C1 segment of cervical spinal cord (tissue), 14 donors: ENCODE measurements around the gene TRIP11.

Source experiments
- DNase-seq, 14 donors: peaks; one replicate each; lab custom pipeline; 2025; lab: John Stamatoyannopoulos, UW

The TRIP11 gene

GRCh38 chr14:91956616-91957015, 83.2 kb downstream of the TRIP11 start:
- DNase-seq = no peak

DNA sequence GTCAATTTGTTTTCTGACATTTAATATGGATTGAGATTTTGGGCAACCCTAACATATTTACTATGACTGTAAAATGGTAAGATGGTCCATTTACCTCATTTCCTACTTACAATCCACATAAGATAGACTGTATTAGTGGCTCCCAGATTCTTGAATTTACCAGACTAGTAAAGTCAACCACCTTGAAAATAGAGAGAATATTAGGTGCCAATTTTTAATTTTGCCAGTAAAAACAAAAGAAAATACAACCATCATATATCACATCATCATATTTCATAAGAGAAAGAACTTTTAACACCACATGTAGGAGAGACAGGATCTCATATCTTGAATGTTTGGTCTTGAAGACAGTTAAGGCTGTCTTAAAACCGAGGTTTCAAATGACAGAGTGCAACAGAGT, 84.7 kb downstream of the TRIP11 start:
- DNase-seq = no peak

- no peak for DNase-seq
Measured at GRCh38 chr14:91953170-91953985, 86.5 kb downstream of the TRIP11 start.

DNA sequence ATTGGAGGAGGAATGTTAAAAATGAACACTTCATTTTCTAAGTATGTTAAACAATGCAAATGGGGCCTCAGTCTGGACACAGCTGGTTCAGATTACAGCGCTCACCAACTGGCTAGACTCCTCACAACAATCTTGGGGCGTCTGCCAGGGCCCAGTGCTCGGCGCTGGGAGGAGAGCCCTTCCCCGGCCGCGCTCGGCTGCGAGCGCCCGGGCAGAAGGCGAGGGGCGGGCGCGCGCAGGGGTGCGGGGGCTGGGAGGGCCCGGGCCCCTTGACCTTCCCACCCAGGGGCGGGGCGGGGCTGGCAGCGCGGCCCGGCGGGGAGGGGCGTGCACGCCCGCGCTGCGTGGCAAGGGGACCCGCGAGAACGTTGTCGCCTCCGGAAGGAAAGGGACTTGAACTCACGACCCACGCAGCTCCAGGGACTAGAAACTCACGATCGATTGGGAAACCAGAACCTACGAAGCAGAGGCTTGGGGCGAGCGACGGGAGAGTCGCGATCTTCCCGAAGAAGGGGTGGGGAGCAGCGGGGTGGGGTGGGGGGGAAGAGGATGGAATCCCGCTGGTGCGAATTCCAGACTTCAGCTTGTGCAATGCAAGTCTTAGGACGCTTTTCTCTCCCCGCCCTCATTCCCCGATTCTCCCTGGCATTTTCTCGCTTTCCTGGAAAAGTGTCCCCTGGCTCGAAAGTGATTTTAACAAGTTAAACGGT, 92.2 kb downstream of the TRIP11 start, which contains the start of gene FBLN5:
Gene FBLN5, minus strand, starts transcription at position 220 of the 710 bp plus-strand sequence. CDS start 465 bp downstream, outside the sequence.
- peak in 1 of 14 donors; percentile 37 for DNase-seq

GRCh38 chr14:91946622-91947474, 93.0 kb downstream of the TRIP11 start:
- DNase-seq = no peak

- DNase-seq = no peak
Measured at GRCh38 chr14:91945751-91946621, 93.9 kb downstream of the TRIP11 start.

GRCh38 chr14:91942946-91943345, 96.9 kb downstream of the TRIP11 start:
- DNase-seq = no peak

DNA sequence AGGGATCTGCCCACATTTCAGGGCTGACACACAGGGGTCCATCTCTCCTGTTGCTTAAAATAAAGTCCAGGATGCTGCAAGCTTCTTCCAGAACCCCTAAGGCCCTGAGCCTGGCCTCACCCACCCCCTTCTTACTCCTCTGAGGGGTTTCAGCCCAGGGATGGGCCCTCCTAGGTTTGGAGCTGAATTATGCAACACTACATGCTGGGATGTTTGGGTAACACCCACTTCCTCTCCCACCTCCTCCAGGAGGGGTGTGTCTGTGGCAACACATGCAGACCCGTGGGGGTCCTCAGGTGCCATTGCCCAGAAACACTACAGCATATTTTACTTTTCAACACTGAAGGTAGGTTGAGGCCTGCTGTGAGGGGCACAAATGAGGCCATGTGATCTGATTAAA, 97.7 kb downstream of the TRIP11 start:
- DNase-seq = no peak

GRCh38 chr14:91940209-91940608, 99.7 kb downstream of the TRIP11 start:
- DNase-seq = no peak

DNA sequence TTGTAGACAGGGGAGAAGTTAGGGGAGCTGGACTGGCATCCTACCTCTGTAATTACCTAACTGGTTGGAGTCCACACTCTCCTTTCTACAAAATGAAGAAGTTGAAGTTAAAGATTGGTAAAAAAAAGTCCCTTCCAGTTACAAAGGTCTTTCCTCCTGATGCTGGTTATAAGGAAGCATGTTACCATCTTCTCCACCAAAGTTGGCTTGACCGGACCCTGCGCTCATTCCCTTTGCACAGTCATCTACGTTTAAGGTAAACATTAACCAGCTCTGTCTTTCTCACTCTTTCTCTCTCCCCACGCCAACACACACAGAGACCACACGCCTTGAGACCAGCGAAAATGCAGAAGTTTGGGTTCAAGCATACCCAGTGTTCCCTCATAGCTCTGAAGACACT, 104.3 kb downstream of the TRIP11 start:
- no peak for DNase-seq

DNA sequence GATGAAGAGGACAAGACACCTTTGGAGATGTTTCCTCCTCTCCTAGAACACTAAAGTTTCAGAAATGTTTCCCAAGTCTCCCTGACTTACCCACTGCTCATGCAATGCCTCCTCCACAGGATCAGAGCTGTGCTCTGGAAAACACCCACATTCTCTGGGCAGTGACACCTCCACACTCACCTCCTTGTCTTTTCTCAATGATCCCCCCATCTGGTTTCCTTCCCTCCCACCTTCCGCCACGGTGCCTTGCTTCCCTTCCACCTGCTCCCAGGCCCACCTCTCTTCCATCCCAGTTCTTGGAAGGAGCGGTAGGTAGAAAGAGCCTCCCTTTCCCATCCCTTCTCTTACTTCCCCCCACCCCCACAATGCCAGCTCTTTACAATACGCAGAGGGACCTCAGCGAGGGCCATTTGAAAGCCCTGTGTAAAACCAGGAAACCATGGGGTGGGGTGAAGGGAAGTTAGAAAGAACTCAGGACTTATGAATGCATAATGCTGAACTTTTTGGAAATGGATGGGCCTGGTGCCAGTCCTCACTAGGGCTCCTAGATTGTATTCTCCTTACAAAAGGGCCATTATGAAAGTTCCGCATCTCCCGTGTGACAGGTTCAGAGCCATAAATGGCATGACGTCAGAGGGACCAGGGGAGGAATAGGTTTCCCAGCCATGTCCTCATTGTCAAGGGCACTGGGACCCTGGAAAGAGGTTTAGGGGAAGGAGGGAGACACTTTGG, 105.1 kb downstream of the TRIP11 start:
- DNase-seq = no peak

DNA sequence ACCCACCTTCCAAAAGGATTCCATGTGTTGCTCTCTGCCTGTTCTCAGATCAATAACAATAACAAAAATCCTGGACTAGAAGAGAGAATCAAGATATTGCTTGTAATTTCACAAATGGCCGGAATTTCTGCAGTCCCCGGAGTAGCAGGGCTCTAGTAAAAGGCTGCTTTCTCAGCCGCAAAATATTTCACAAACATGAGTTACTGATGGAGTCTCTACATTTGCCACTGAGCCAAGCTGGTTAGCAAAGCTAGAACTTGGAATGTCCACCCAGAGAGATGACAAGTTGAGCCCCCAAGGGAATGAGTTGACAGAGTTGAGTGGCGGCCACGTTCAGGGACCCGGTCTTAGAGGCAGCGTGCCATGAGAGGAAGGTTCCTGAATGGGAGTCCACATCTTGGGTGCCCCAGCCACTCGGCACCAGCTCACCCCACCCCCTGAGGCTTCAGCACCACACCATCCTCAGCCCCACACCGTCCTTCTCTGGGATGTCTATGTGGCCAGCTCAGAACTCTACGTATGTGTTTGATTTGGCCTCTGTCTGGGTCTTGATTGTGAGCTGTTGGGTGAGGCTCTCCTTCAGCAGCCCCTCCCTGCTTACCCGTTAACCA, 108.3 kb downstream of the TRIP11 start:
- no peak for DNase-seq

- no peak for DNase-seq
Measured at GRCh38 chr14:91929700-91930099, 110.2 kb downstream of the TRIP11 start.

- no peak for DNase-seq
Measured at GRCh38 chr14:91927800-91928199, 112.1 kb downstream of the TRIP11 start.

GRCh38 chr14:91927191-91927590, 112.7 kb downstream of the TRIP11 start:
- no peak for DNase-seq

- no peak for DNase-seq
Measured at GRCh38 chr14:91926131-91926890, 113.5 kb downstream of the TRIP11 start.

GRCh38 chr14:91925727-91926121, 114.1 kb downstream of the TRIP11 start:
- DNase-seq = no peak

GRCh38 chr14:91925001-91925726, 114.7 kb downstream of the TRIP11 start:
- peak in 2 of 14 donors; percentile 46 to 50 for DNase-seq
